GM13976 (cell line): ENCODE data around the gene UBAC2.
A peak's percentile ranks its signal among the peaks of the same experiment; 100 is the strongest.

ENCODE experiments used
- DNase-seq: peaks from one replicate; pipeline ENCODE4 v3.0.0; 2012; ENCODE audit warnings: low spot score
- CTCF ChIP-seq: IDR thresholded peaks from 2 replicates; pipeline ENCODE4 v1.5.1; 2012; ENCODE audit warnings: borderline replicate concordance, mild to moderate bottlenecking; ENCODE audit not compliant: insufficient read depth; ENCODE audit errors: extremely low read depth, missing control alignments, control extremely low read depth
- in situ Hi-C: fragments of 300-500 bp; cut with MboI; formaldehyde crosslinking; loops from one replicate; pipeline ENCODE4 v1.12.0; 2022; ENCODE audit warnings: low sequenced_read_pairs, mixed read lengths, inconsistent platforms; ENCODE audit not compliant: unreplicated experiment

Gene UBAC2

GRCh38 chr13:99265162-99265800 is 64.6 kb downstream of the UBAC2 start:
- no peak for TF ChIP-seq CTCF
- in situ Hi-C loops, result loop anchor here (5.0 to 10.0 kb wide), 2 partner anchors 90 to 172 kb away; no protein-coding TSS in a partner anchor
- no peak for DNase-seq

GRCh38 chr13:99265821-99266426 is 65.3 kb downstream of the UBAC2 start:
- DNase-seq, result no peak
- TF ChIP-seq CTCF, result peak; percentile 58
- in situ Hi-C loops, result loop anchor here (5.0 to 10.0 kb wide), 2 partner anchors 91 to 171 kb away; no protein-coding TSS in a partner anchor

- in situ Hi-C loops, result loop anchor here (5.0 to 10.0 kb wide), 2 partner anchors 92 to 170 kb away; no protein-coding TSS in a partner anchor
- no peak for DNase-seq
- no peak for TF ChIP-seq CTCF
These were observed 66.2 kb downstream of the UBAC2 start for GRCh38 chr13:99266827-99267226.

GRCh38 chr13:99267927-99268326 is 67.3 kb downstream of the UBAC2 start:
- in situ Hi-C loops, result loop anchor here (5.0 to 10.0 kb wide), 2 partner anchors 93 to 169 kb away; no protein-coding TSS in a partner anchor

GRCh38 chr13:99268822-99269221 is 68.2 kb downstream of the UBAC2 start:
- no peak for TF ChIP-seq CTCF
- DNase-seq, result no peak
- in situ Hi-C loops, result loop anchor here (5.0 to 10.0 kb wide), 2 partner anchors 94 to 168 kb away; no protein-coding TSS in a partner anchor

More at GRCh38 chr13:99267927-99268326, 67.3 kb downstream of the UBAC2 start:
- DNase-seq, result no peak
- TF ChIP-seq CTCF, result no peak

- peak; percentile 75 for TF ChIP-seq CTCF
- in situ Hi-C loops, result loop anchor here (5.0 to 10.0 kb wide), 2 partner anchors 95 to 168 kb away; no protein-coding TSS in a partner anchor
- DNase-seq, result peak; percentile 26
These were observed 69.1 kb downstream of the UBAC2 start for GRCh38 chr13:99269627-99270241.
